22Rv1 (cell line): ENCODE measurements around the gene CGREF1.

ENCODE experiments used
- CTCF ChIP-seq: fragments of 450-650 bp; IDR thresholded peaks from 2 replicates; pipeline ENCODE4 v1.5.1; 2017; ENCODE audit warnings: mild to moderate bottlenecking
- ZFX ChIP-seq: fragments of 450-650 bp; IDR thresholded peaks from 2 replicates; pipeline ENCODE4 v1.6.1; 2017; ENCODE audit warnings: antibody characterized with exemption, borderline replicate concordance

- TF ChIP-seq CTCF (no peak), ZFX (no peak)
Observed at GRCh38 chr2:27117995-27118524, 868 bp downstream of the CGREF1 start.
